Activated CD8-positive, alpha-beta T cell treated with anti-CD3 and anti-CD28 coated beads for 36 hours (primary cell): ENCODE results near the gene RGS17. TPM values are rescaled to one million over a fixed set of nuclear protein-coding genes. Genes with fewer than 3 reads are reported as not detected.

Experiments
- ATAC-seq: fragments of 200-7000 bp; cut with Tn5 transposase; one replicate; pipeline ENCODE4 v1.10.0; 2021; ENCODE audit warnings: mild to moderate bottlenecking, moderate library complexity
- CTCF ChIA-PET: fragments of 350-600 bp; sonication (Branson Sonifier 250); formaldehyde crosslinking; loops from one replicate; lab custom pipeline; 2021; ENCODE audit warnings: antibody characterized with exemption; lab: Charles Lee
- POLR2A ChIA-PET: fragments of 350-600 bp; sonication (Branson Sonifier 250); formaldehyde crosslinking; loops from one replicate; lab custom pipeline; 2021; ENCODE audit warnings: antibody characterized with exemption; lab: Charles Lee
- DNase-seq: peaks from one replicate; pipeline ENCODE4 v3.0.0-alpha.2; 2020
- H3K27ac Mint-ChIP-seq: one replicate; pipeline ENCODE4 v1.8.0; 2021; ENCODE audit warnings: mild to moderate bottlenecking, mixed read lengths
- H3K27me3 Mint-ChIP-seq: one replicate; pipeline ENCODE4 v1.8.0; 2021; ENCODE audit warnings: mixed read lengths
- H3K36me3 Mint-ChIP-seq: one replicate; pipeline ENCODE4 v1.8.0; 2021; ENCODE audit warnings: low read depth, mixed read lengths
- H3K4me1 Mint-ChIP-seq: one replicate; pipeline ENCODE4 v1.8.0; 2021; ENCODE audit warnings: low read depth, mixed read lengths
- H3K4me3 Mint-ChIP-seq: one replicate; pipeline ENCODE4 v1.8.0; 2021; ENCODE audit warnings: mild to moderate bottlenecking, moderate library complexity, mixed read lengths
- H3K9me3 Mint-ChIP-seq: one replicate; pipeline ENCODE4 v1.8.0; 2021; ENCODE audit warnings: mixed read lengths
- intact Hi-C: fragments of 100-400 bp; cut with micrococcal nuclease; formaldehyde crosslinking; loops from one replicate; pipeline ENCODE4 v1.10.0; 2022
- total RNA-seq, 2 experiments: library from RNA; stranded (reverse); gene quantifications; one replicate each; pipeline ENCODE4 v1.2.3, GENCODE V29; 2021
- TF ChIP-seq, protein P1 (sequence below): fragments of 200-600 bp; IDR thresholded peaks from one replicate; pipeline ENCODE4 v1.8.0; 2022; ENCODE audit warnings: antibody characterized with exemption, mild to moderate bottlenecking

The RGS17 gene
- total RNA-seq, 2 experiments from 2014 or later, result not detected

DNA sequence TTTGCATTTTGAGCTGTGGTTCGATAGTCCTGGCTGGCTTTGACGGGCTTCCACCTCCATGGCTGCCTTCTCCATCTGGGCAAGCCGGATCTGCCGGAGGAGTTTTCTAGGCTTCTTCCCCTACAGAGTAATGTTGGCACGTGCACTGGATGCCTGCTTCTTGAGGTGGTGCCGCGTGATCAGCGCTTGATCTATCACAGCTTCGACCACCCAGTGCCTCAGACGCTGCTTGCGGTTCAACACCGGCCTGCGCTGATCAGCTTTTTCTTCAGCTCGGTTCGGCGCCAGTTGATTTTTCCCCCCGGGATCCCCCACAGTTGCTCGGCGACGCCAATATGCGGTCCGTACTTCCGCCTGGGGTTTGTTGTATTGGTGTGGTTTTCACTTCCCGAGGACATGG is 171.7 kb downstream of the RGS17 start:
- no peak overlapping the region for H3K27ac Mint-ChIP-seq
- ATAC-seq (no peak), DNase-seq (no peak)
- H3K9me3 Mint-ChIP-seq, result no peaks in the 10 kb centered on the region
- peaks cover 7% of the 10 kb centered on the region for H3K27me3 Mint-ChIP-seq
- no peaks in the 10 kb centered on the region for H3K4me1 Mint-ChIP-seq
- no peaks in the 10 kb centered on the region for H3K36me3 Mint-ChIP-seq
- CTCF ChIA-PET, result no interaction called here
- POLR2A ChIA-PET, result no interaction called here
- intact Hi-C loops, result no loop called here
- TF ChIP-seq, protein P1, sequence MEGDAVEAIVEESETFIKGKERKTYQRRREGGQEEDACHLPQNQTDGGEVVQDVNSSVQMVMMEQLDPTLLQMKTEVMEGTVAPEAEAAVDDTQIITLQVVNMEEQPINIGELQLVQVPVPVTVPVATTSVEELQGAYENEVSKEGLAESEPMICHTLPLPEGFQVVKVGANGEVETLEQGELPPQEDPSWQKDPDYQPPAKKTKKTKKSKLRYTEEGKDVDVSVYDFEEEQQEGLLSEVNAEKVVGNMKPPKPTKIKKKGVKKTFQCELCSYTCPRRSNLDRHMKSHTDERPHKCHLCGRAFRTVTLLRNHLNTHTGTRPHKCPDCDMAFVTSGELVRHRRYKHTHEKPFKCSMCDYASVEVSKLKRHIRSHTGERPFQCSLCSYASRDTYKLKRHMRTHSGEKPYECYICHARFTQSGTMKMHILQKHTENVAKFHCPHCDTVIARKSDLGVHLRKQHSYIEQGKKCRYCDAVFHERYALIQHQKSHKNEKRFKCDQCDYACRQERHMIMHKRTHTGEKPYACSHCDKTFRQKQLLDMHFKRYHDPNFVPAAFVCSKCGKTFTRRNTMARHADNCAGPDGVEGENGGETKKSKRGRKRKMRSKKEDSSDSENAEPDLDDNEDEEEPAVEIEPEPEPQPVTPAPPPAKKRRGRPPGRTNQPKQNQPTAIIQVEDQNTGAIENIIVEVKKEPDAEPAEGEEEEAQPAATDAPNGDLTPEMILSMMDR, result no peak
- H3K4me3 Mint-ChIP-seq, result no peak overlapping the region

DNA sequence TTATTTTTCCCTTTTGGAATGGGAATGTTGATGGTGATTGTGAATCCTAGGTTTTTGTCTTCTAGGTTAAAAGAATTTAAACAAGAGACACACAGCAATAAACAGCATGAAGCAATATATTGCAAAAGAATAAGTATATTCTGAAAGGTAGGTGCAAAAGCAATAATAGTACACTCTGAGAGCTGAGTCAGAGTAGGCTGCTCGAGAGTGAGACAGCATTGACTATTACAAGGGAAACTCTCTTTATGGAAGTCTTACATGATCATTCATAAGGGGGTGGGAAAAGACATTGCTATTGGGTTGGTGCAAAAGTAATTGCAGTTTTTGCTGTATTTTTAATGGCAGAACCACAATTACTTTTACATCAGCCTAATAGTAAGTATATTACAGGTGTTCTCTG is 173.3 kb downstream of the RGS17 start:
- ATAC-seq (no peak), DNase-seq (no peak)
- H3K27ac Mint-ChIP-seq, result no peak overlapping the region
- CTCF ChIA-PET, result no interaction called here
- no peaks in the 10 kb centered on the region for H3K4me1 Mint-ChIP-seq
- H3K4me3 Mint-ChIP-seq, result no peak overlapping the region
- POLR2A ChIA-PET, result no interaction called here
- H3K9me3 Mint-ChIP-seq, result no peaks in the 10 kb centered on the region
- H3K27me3 Mint-ChIP-seq, result peaks cover 9% of the 10 kb centered on the region
- intact Hi-C loops, result no loop called here
- TF ChIP-seq, protein P1, result no peak
- no peaks in the 10 kb centered on the region for H3K36me3 Mint-ChIP-seq

Other genes with a start within 250 kb of the RGS17 start
- gene FBXO5, start 148.2 kb downstream of the RGS17 start, total RNA-seq, result 10 to 100 TPM; 40.9 to 44.0 TPM
- 10 to 100 TPM; 15.7 to 17.5 TPM for gene MTRF1L, start 128.6 kb downstream of the RGS17 start, total RNA-seq